Ishikawa (cell line): ENCODE measurements around the gene NR3C2.

ENCODE experiments used
- CEBPB ChIP-seq: IDR thresholded peaks from 2 replicates; pipeline ENCODE4 v1.6.1; 2012
- CREB1 ChIP-seq: IDR thresholded peaks from 2 replicates; pipeline ENCODE4 v1.6.1; 2012; ENCODE audit warnings: low read depth
- EGR1 ChIP-seq: IDR thresholded peaks from 2 replicates; pipeline ENCODE4 v1.6.1; 2012
- EP300 ChIP-seq: IDR thresholded peaks from 2 replicates; pipeline ENCODE4 v1.6.1; 2012; ENCODE audit warnings: borderline replicate concordance
- FOXM1 ChIP-seq: IDR thresholded peaks from 2 replicates; pipeline ENCODE4 v1.6.1; 2012; ENCODE audit warnings: low read depth, borderline replicate concordance
- MAX ChIP-seq: IDR thresholded peaks from 2 replicates; pipeline ENCODE4 v1.6.1; 2012
- NFIC ChIP-seq: IDR thresholded peaks from 2 replicates; pipeline ENCODE4 v1.6.1; 2012
- RAD21 ChIP-seq: IDR thresholded peaks from 2 replicates; pipeline ENCODE4 v1.6.1; 2012; ENCODE audit warnings: low read depth
- REST ChIP-seq: IDR thresholded peaks from 2 replicates; pipeline ENCODE4 v1.6.1; 2012; ENCODE audit warnings: low read depth, mild to moderate bottlenecking
- TAF1 ChIP-seq: IDR thresholded peaks from 2 replicates; pipeline ENCODE4 v1.6.1; 2012; ENCODE audit warnings: low read depth, mild to moderate bottlenecking
- TCF12 ChIP-seq: IDR thresholded peaks from 2 replicates; pipeline ENCODE4 v1.6.1; 2012; ENCODE audit warnings: low read depth
- TEAD4 ChIP-seq: IDR thresholded peaks from 2 replicates; pipeline ENCODE4 v1.6.1; 2012
- USF1 ChIP-seq: IDR thresholded peaks from 2 replicates; pipeline ENCODE4 v1.6.1; 2012
- YY1 ChIP-seq: IDR thresholded peaks from 2 replicates; pipeline ENCODE4 v1.6.1; 2012; ENCODE audit warnings: low read depth
- ZBTB7A ChIP-seq: IDR thresholded peaks from 2 replicates; pipeline ENCODE4 v1.6.1; 2012; ENCODE audit warnings: low read depth

Gene NR3C2

GRCh38 chr4:148344941-148345340 lies 97.3 kb downstream of the NR3C2 start:
- TF ChIP-seq FOXM1 (no peak), YY1 (no peak), TCF12 (no peak), RAD21 (no peak), MAX (no peak)

- TF ChIP-seq MAX (no peak), EP300 (no peak), USF1 (no peak), FOXM1 (no peak), CEBPB (no peak), ZBTB7A (no peak), CREB1 (no peak), EGR1 (no peak), TAF1 (no peak), TCF12 (no peak), YY1 (no peak), NFIC (no peak), TEAD4 (no peak), RAD21 (no peak), REST (no peak)
Measured at GRCh38 chr4:148344352-148344751, 97.9 kb downstream of the NR3C2 start.

GRCh38 chr4:148341980-148342800 lies 100.0 kb downstream of the NR3C2 start:
- TF ChIP-seq REST, result no peak
- TF ChIP-seq FOXM1, result no peak
- no peak for TF ChIP-seq TEAD4
- no peak for TF ChIP-seq TAF1
- no peak for TF ChIP-seq CEBPB
- TF ChIP-seq RAD21, result no peak
- TF ChIP-seq TCF12, result no peak
- no peak for TF ChIP-seq EP300
- TF ChIP-seq MAX, result no peak
- no peak for TF ChIP-seq NFIC
- no peak for TF ChIP-seq ZBTB7A
- TF ChIP-seq USF1, result no peak

GRCh38 chr4:148335133-148335532 lies 107.1 kb downstream of the NR3C2 start:
- TF ChIP-seq TEAD4 (no peak), CEBPB (peak; percentile 15; the same call in 1 of the 2 replicates)

GRCh38 chr4:148333265-148333664 lies 108.9 kb downstream of the NR3C2 start:
- TF ChIP-seq TCF12 (no peak), USF1 (peak; percentile 45; the same call in 1 of the 2 replicates), TEAD4 (no peak), TAF1 (no peak)

- no peak for TF ChIP-seq TCF12
- no peak for TF ChIP-seq CEBPB
- no peak for TF ChIP-seq CREB1
- TF ChIP-seq EGR1, result no peak
- TF ChIP-seq FOXM1, result no peak
- no peak for TF ChIP-seq YY1
- no peak for TF ChIP-seq ZBTB7A
- no peak for TF ChIP-seq TAF1
Measured at GRCh38 chr4:148332486-148332885, 109.7 kb downstream of the NR3C2 start.
